ENCODE results near the gene PLGRKT. TPM values are rescaled to one million over a fixed set of nuclear protein-coding genes. Genes with fewer than 3 reads are reported as not detected.

The PLGRKT gene
- total RNA-seq, 2 experiments from 2014 or later, result 10.4 to 26.1 TPM

- Histone ChIP-seq H3K4me3 (ENCODE audit: low read depth, low read length, poor library complexity, severe bottlenecking) (no peak overlapping the region), H3K9me3 (ENCODE audit: low read length) (no peaks in the 10 kb centered on the region), H2AFZ (ENCODE audit: low read length) (no peak overlapping the region), H3K27ac (ENCODE audit: low read depth, low read length, poor library complexity, severe bottlenecking) (no peak overlapping the region), H3K9me2 (ENCODE audit: insufficient read depth, low read length) (no peaks in the 10 kb centered on the region), H3K4me1 (ENCODE audit: insufficient read depth, low read length, poor library complexity, severe bottlenecking) (no peaks in the 10 kb centered on the region), H3K79me2 (ENCODE audit: insufficient read depth, low read depth, low read length) (no peaks in the 10 kb centered on the region), H3K4me2 (ENCODE audit: low read length) (no peak overlapping the region), H4K20me1 (ENCODE audit: insufficient read depth, low read length) (no peaks in the 10 kb centered on the region), H3K36me3 (ENCODE audit: insufficient read depth, low read length) (no peaks in the 10 kb centered on the region)
- BruUV-seq (replicated peaks), result no TSS peak
- ChIA-PET CTCF (ENCODE audit: unreplicated experiment) (no interaction called here), POLR2A (interaction anchor here (0.9 kb wide), 1 partner anchor 13 kb away, joined by 5 read pairs; no protein-coding TSS in a partner anchor)
- intact Hi-C loops (cut with micrococcal nuclease; ENCODE audit: unreplicated experiment), result no loop called here
- TF ChIP-seq EZH2phosphoT487 (IDR thresholded peaks at IDR 0.05; ENCODE audit: borderline replicate concordance, low read depth, low read length), result no peak
- TF ChIP-seq, protein P1, sequence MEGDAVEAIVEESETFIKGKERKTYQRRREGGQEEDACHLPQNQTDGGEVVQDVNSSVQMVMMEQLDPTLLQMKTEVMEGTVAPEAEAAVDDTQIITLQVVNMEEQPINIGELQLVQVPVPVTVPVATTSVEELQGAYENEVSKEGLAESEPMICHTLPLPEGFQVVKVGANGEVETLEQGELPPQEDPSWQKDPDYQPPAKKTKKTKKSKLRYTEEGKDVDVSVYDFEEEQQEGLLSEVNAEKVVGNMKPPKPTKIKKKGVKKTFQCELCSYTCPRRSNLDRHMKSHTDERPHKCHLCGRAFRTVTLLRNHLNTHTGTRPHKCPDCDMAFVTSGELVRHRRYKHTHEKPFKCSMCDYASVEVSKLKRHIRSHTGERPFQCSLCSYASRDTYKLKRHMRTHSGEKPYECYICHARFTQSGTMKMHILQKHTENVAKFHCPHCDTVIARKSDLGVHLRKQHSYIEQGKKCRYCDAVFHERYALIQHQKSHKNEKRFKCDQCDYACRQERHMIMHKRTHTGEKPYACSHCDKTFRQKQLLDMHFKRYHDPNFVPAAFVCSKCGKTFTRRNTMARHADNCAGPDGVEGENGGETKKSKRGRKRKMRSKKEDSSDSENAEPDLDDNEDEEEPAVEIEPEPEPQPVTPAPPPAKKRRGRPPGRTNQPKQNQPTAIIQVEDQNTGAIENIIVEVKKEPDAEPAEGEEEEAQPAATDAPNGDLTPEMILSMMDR (conservative IDR thresholded peaks at IDR 0.05; ENCODE audit: low read length), result no peak
- DNase-seq (ENCODE audit: low spot score), result no peak
These were observed 44.2 kb downstream of the PLGRKT start for GRCh38 chr9:5393497-5393896.

- POLR2A ChIA-PET, result interaction anchor here (0.6 kb wide), 1 partner anchor 1055 kb away, joined by 3 read pairs; no protein-coding TSS in a partner anchor
These were observed 45.4 kb downstream of the PLGRKT start for GRCh38 chr9:5392285-5392684.

DNA sequence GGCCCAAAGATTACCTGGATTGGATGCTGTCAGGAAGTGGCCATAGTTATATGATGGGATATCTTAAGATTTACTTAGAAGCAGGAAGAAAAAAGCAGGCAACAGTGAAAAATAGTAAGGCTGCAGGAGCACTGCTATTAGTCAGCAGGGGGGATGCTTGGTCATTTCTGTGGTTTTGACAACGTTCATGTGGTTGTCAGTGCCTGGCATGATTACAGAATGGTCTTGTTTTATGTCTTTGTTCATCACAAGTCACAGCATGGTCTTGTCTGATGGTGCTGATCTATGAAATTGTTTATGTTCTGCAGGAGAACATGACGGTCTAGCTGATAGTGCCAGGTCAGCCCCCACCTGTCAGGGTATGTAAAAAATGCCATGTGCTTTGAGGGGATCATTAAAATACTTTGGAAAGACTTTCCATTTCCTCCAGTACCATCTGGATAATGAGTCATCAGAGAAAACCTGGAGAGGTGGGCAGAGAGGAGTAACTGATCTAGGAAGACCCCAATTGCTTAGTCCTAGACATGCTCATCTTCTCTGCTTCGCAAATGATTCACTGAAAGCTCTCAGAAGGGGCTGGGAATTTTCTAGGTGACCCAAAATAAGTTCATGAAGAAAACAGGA, 48.5 kb downstream of the PLGRKT start:
- Histone ChIP-seq H3K9me3 (ENCODE audit: low read length) (no peaks in the 10 kb centered on the region), H3K4me3 (ENCODE audit: low read depth, low read length, poor library complexity, severe bottlenecking) (no peak overlapping the region), H3K4me1 (ENCODE audit: insufficient read depth, low read length, poor library complexity, severe bottlenecking) (no peaks in the 10 kb centered on the region), H3K36me3 (ENCODE audit: insufficient read depth, low read length) (no peaks in the 10 kb centered on the region), H3K4me2 (ENCODE audit: low read length) (no peak overlapping the region), H4K20me1 (ENCODE audit: insufficient read depth, low read length) (no peaks in the 10 kb centered on the region), H3K79me2 (ENCODE audit: insufficient read depth, low read depth, low read length) (no peaks in the 10 kb centered on the region), H3K27ac (ENCODE audit: low read depth, low read length, poor library complexity, severe bottlenecking) (no peak overlapping the region), H3K9me2 (ENCODE audit: insufficient read depth, low read length) (no peaks in the 10 kb centered on the region), H2AFZ (ENCODE audit: low read length) (no peak overlapping the region)
- TF ChIP-seq, protein P1 (conservative IDR thresholded peaks at IDR 0.05; ENCODE audit: low read length), result no peak
- no peak for TF ChIP-seq EZH2phosphoT487 (IDR thresholded peaks at IDR 0.05; ENCODE audit: borderline replicate concordance, low read depth, low read length)
- no TSS peak for BruUV-seq (replicated peaks)
- DNase-seq (ENCODE audit: low spot score), result no peak
- ChIA-PET POLR2A (no interaction called here), CTCF (ENCODE audit: unreplicated experiment) (no interaction called here)
- intact Hi-C loops (cut with micrococcal nuclease; ENCODE audit: unreplicated experiment), result no loop called here

More at GRCh38 chr9:5392285-5392684, 45.4 kb downstream of the PLGRKT start:
- no peak overlapping the region for H2AFZ ChIP-seq (ENCODE audit: low read length)
- H4K20me1 ChIP-seq (ENCODE audit: insufficient read depth, low read length), result no peaks in the 10 kb centered on the region
- H3K27ac ChIP-seq (ENCODE audit: low read depth, low read length, poor library complexity, severe bottlenecking), result no peak overlapping the region
- DNase-seq (ENCODE audit: low spot score), result no peak
- CTCF ChIA-PET (ENCODE audit: unreplicated experiment), result no interaction called here
- H3K4me3 ChIP-seq (ENCODE audit: low read depth, low read length, poor library complexity, severe bottlenecking), result no peak overlapping the region
- H3K36me3 ChIP-seq (ENCODE audit: insufficient read depth, low read length), result no peaks in the 10 kb centered on the region
- no peaks in the 10 kb centered on the region for H3K9me3 ChIP-seq (ENCODE audit: low read length)
- H3K4me2 ChIP-seq (ENCODE audit: low read length), result no peak overlapping the region
- intact Hi-C loops (cut with micrococcal nuclease; ENCODE audit: unreplicated experiment), result no loop called here
- TF ChIP-seq EZH2phosphoT487 (IDR thresholded peaks at IDR 0.05; ENCODE audit: borderline replicate concordance, low read depth, low read length), result no peak
- TF ChIP-seq, protein P1 (conservative IDR thresholded peaks at IDR 0.05; ENCODE audit: low read length), result no peak
- H3K79me2 ChIP-seq (ENCODE audit: insufficient read depth, low read depth, low read length), result no peaks in the 10 kb centered on the region
- H3K9me2 ChIP-seq (ENCODE audit: insufficient read depth, low read length), result no peaks in the 10 kb centered on the region
- no TSS peak for BruUV-seq (replicated peaks)
- no peaks in the 10 kb centered on the region for H3K4me1 ChIP-seq (ENCODE audit: insufficient read depth, low read length, poor library complexity, severe bottlenecking)
